SJSA1 (cell line): ENCODE results near the gene UMAD1. TPM values are rescaled to one million over a fixed set of nuclear protein-coding genes. Genes with fewer than 3 reads are reported as not detected.

Experiments used
- DNase-seq, 2 experiments: peaks; one replicate each; pipeline ENCODE4 v3.0.0-alpha.2; 2015 to 2020; ENCODE audit warnings: low spot score in 2 of 2, low read depth in 1 of 2
- H3K27ac ChIP-seq: fragments of 250-450 bp; sonication (Bioruptor Pico); 2 replicates; pipeline ENCODE4 v1.5.1; 2020; ENCODE audit warnings: mild to moderate bottlenecking, moderate library complexity
- H3K27me3 ChIP-seq: fragments of 250-450 bp; sonication (Bioruptor Pico); replicated peaks from 2 replicates; pipeline ENCODE4 v1.5.1; 2020; ENCODE audit warnings: mild to moderate bottlenecking, moderate library complexity
- H3K36me3 ChIP-seq: fragments of 250-450 bp; sonication (Bioruptor Pico); 2 replicates; pipeline ENCODE4 v1.5.1; 2020; ENCODE audit warnings: mild to moderate bottlenecking
- H3K4me1 ChIP-seq: fragments of 250-450 bp; sonication (Bioruptor Pico); replicated peaks from 2 replicates; pipeline ENCODE4 v1.6.1; 2021; ENCODE audit warnings: mild to moderate bottlenecking
- H3K4me3 ChIP-seq: fragments of 250-450 bp; sonication (Bioruptor Pico); 2 replicates; pipeline ENCODE4 v1.5.1; 2020; ENCODE audit warnings: mild to moderate bottlenecking
- H3K9me3 ChIP-seq: fragments of 250-450 bp; sonication (Bioruptor Pico); replicated peaks from 2 replicates; pipeline ENCODE4 v1.5.1; 2020; ENCODE audit warnings: mild to moderate bottlenecking
- total RNA-seq: library from RNA; depleted of rRNA; stranded (reverse); fragments of >200 nt; shearing (Covaris generic); gene quantifications from 2 replicates; pipeline ENCODE4 v1.2.3, GENCODE V29; 2014

Gene UMAD1
- total RNA-seq, 1 experiment from 2014 or later: 19.3 TPM

- Histone ChIP-seq H3K36me3 (no peaks in the 10 kb centered on the region), H3K27ac (no peak overlapping the region), H3K4me1 (no peaks in the 10 kb centered on the region; the same call in 1 of the 2 replicates), H3K27me3 (no peaks in the 10 kb centered on the region), H3K9me3 (no peaks in the 10 kb centered on the region), H3K4me3 (no peak overlapping the region)
- DNase-seq: no peak
These were observed 96.1 kb downstream of the UMAD1 start for GRCh38 chr7:7736671-7737070.

DNA sequence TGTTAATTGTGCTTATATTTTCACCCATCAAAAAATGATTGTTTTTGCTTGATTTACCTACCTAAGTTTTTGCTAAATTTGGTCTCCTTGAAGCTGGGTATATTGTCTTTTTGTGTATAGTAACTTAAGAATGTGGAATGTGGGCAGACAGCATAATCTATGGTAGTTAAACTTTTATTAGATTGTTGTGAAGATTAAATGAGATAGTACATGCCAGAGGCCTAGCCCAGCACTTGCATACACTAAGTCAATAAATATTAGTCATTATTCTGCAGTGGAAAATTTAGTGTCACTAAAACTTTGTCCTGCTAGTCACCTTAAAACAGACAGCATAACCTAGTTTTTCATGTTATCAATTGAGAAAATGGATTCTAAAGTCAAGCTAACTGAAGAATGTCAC lies 97.1 kb downstream of the UMAD1 start:
- no peak overlapping the region for H3K27ac ChIP-seq
- H3K4me3 ChIP-seq: no peak overlapping the region
- H3K36me3 ChIP-seq: no peaks in the 10 kb centered on the region
- no peaks in the 10 kb centered on the region for H3K27me3 ChIP-seq
- no peaks in the 10 kb centered on the region; the same call in 1 of the 2 replicates for H3K4me1 ChIP-seq
- H3K9me3 ChIP-seq: no peaks in the 10 kb centered on the region
- no peak for DNase-seq

GRCh38 chr7:7738177-7738576 lies 97.6 kb downstream of the UMAD1 start:
- Histone ChIP-seq H3K4me1 (no peaks in the 10 kb centered on the region; the same call in 1 of the 2 replicates), H3K4me3 (no peak overlapping the region), H3K27me3 (no peaks in the 10 kb centered on the region), H3K36me3 (no peaks in the 10 kb centered on the region), H3K27ac (no peak overlapping the region), H3K9me3 (no peaks in the 10 kb centered on the region)
- DNase-seq: no peak

DNA sequence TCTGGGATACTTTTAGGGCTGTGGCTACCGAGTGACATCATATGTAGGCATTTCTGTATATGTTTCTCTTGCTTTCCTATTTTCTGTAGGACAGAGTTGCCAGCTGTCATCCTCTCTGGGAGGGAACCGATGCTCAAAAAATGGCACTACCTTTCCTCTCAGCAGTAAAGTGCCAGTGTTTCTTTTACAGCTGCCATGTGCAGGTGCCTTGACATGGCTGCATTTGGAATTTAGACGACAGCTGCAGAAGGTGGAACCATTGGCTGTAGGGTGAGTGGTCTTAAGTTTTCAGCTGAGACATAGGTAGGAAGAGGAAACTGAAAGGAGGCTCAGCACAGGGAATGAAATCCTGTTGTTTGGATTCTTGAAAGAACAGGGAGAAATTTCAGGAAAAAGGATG lies 98.1 kb downstream of the UMAD1 start:
- no peak for DNase-seq
- no peak overlapping the region for H3K27ac ChIP-seq
- H3K4me1 ChIP-seq: no peaks in the 10 kb centered on the region
- no peaks in the 10 kb centered on the region for H3K36me3 ChIP-seq
- H3K9me3 ChIP-seq: no peaks in the 10 kb centered on the region
- no peak overlapping the region for H3K4me3 ChIP-seq
- H3K27me3 ChIP-seq: no peaks in the 10 kb centered on the region

DNA sequence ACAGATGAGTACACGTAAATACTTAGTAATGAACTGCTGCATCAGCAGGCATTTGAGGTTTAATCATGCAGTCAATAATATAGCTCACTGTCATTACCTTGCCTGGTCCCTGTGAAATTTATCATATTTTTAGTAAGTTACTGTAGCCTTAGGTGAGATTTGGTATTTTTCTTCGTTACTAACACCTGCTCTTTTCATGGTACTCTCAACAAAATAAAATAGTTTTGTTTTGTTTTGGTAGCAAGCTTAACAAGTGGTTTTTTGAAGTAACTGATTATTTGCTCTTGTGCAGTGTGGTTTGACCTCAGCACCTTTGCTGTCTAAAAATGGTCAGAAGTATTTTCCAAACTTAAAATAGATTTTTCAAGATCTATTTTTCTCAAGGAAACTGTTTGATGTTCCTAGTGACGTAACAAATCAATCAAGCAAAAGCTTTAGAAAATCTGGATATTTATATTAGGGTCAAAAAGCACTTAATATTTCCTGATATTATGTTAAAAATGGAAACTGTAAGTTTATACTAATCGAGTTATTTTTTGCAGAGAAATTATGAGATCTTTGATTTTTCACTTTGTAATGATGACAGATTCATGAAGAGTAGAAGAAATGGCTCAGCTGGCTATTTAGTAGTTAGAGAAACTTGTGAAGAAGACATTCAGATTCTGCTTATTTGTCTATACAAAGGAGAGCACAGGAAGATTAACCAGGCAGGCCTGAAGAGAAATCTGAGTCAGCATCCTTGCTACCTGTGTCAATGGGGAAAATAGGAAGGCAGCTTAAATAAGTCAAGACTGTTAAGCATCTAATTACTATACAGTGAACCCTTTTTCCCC lies 98.9 kb downstream of the UMAD1 start:
- Histone ChIP-seq H3K4me1 (no peaks in the 10 kb centered on the region), H3K27me3 (no peaks in the 10 kb centered on the region), H3K27ac (no peak overlapping the region)

DNA sequence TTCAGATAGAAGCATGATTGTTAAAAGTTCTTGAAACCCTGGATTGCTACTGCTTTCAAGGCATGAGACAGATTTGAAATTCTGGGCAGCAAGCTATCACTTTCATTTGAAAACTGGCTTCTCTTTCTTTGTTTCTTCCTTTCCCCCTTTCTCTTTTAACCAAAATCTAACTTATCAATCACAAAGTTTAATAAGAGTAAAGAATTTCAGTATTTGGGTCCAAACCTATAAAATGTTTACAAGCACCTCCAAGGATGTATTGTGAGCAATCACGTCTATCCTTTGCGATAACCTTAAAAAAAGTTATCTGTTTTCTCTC lies 99.4 kb downstream of the UMAD1 start:
- H3K9me3 ChIP-seq: no peaks in the 10 kb centered on the region
- no peaks in the 10 kb centered on the region for H3K4me1 ChIP-seq

More for the DNA sequence above, 98.9 kb downstream of the UMAD1 start:
- no peaks in the 10 kb centered on the region for H3K36me3 ChIP-seq
- H3K4me3 ChIP-seq: no peak overlapping the region
- no peak for DNase-seq
- no peaks in the 10 kb centered on the region for H3K9me3 ChIP-seq

GRCh38 chr7:7742223-7742622 lies 101.7 kb downstream of the UMAD1 start:
- H3K27ac ChIP-seq: no peak overlapping the region
- no peaks in the 10 kb centered on the region for H3K4me1 ChIP-seq
- no peaks in the 10 kb centered on the region for H3K9me3 ChIP-seq
- H3K36me3 ChIP-seq: no peaks in the 10 kb centered on the region
- no peak overlapping the region for H3K4me3 ChIP-seq
- no peak for DNase-seq
- no peaks in the 10 kb centered on the region for H3K27me3 ChIP-seq

More for the DNA sequence above, 99.4 kb downstream of the UMAD1 start:
- no peak overlapping the region for H3K4me3 ChIP-seq
- H3K27me3 ChIP-seq: no peaks in the 10 kb centered on the region
- H3K27ac ChIP-seq: no peak overlapping the region
- no peak for DNase-seq
- no peaks in the 10 kb centered on the region for H3K36me3 ChIP-seq

GRCh38 chr7:7745258-7745657 lies 104.7 kb downstream of the UMAD1 start:
- H3K27ac ChIP-seq: no peak overlapping the region
- no peak for DNase-seq
- no peaks in the 10 kb centered on the region for H3K4me1 ChIP-seq
- H3K36me3 ChIP-seq: no peaks in the 10 kb centered on the region
- H3K4me3 ChIP-seq: no peak overlapping the region
- H3K9me3 ChIP-seq: no peaks in the 10 kb centered on the region
- H3K27me3 ChIP-seq: no peaks in the 10 kb centered on the region

- Histone ChIP-seq H3K4me3 (no peak overlapping the region), H3K4me1 (no peaks in the 10 kb centered on the region), H3K27me3 (no peaks in the 10 kb centered on the region), H3K27ac (no peak overlapping the region), H3K36me3 (no peaks in the 10 kb centered on the region), H3K9me3 (no peaks in the 10 kb centered on the region)
- no peak for DNase-seq
These were observed 105.4 kb downstream of the UMAD1 start for GRCh38 chr7:7745966-7746365.

DNA sequence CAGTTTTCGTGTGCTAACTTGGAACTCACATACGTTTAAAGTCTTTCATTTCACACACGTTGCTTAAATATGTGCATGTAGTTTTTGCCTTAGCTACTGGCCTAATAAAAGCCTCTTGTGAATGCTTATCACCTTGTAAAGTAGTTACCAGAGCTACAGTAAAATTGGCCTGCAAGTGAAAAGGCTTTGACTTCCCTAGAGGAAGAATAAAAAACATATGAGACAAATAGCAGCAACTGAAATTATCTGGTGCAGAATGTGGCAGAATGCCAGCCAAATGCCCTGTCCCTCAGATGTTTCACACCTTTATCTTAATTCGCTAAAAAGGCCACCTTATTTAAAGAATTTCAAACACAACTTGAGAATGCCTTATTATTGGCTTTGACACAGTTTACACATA lies 105.9 kb downstream of the UMAD1 start:
- H3K9me3 ChIP-seq: no peaks in the 10 kb centered on the region
- H3K27ac ChIP-seq: no peak overlapping the region
- no peak overlapping the region for H3K4me3 ChIP-seq
- H3K27me3 ChIP-seq: no peaks in the 10 kb centered on the region
- no peak for DNase-seq
- H3K36me3 ChIP-seq: no peaks in the 10 kb centered on the region
- H3K4me1 ChIP-seq: no peaks in the 10 kb centered on the region

GRCh38 chr7:7750571-7751242 lies 110.2 kb downstream of the UMAD1 start:
- Histone ChIP-seq H3K27me3 (no peaks in the 10 kb centered on the region), H3K27ac (no peak overlapping the region), H3K36me3 (no peaks in the 10 kb centered on the region), H3K4me3 (no peak overlapping the region), H3K9me3 (no peaks in the 10 kb centered on the region), H3K4me1 (no peaks in the 10 kb centered on the region)
- no peak for DNase-seq

DNA sequence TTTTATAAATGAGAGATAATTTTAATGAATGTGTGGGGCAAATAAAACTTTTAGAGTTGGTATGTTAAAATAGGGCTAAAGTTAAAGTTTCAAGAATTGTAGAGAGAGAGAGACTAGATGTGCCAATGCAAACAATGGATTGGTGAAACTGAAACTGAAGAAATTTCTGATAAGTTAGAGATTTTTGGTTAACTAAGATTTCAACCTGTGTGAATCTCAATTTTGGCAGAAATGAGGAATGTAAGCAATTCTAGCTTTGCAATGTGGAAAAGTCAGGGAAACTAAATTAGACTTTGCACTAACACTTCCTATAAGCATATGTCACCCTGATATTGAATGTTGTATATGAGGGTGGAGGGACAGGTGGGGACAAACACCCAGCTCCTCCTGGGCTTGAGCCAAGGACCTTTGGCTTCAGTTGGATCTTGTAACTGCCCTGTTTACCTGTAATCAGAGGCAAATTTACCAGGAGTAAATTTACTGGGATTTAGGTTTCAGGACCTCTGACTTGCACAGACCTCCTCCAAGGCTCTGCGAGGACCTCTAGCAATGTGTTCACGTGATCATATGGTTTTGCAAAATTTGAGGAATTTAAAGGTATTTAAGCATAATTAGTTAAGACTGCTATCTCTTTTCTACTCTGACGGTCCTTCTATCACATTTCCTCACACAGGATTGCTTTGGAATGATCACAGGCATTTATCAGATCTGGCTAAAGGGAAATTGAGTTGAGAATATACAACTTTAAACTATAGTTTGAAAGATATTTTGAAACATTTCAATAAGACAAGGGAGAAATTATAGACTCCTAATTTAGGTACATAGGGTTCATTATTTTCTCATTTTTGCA lies 110.9 kb downstream of the UMAD1 start:
- no peak overlapping the region for H3K27ac ChIP-seq
- no peaks in the 10 kb centered on the region for H3K9me3 ChIP-seq
- H3K4me3 ChIP-seq: no peak overlapping the region
- H3K4me1 ChIP-seq: no peaks in the 10 kb centered on the region
- no peaks in the 10 kb centered on the region for H3K27me3 ChIP-seq
- DNase-seq: no peak
- H3K36me3 ChIP-seq: no peaks in the 10 kb centered on the region

- no peak for DNase-seq
These were observed 116.0 kb downstream of the UMAD1 start for GRCh38 chr7:7756577-7756976.

GRCh38 chr7:7757576-7757975 lies 117.0 kb downstream of the UMAD1 start:
- no peak for DNase-seq
- Histone ChIP-seq H3K4me1 (peaks cover 7% of the 10 kb centered on the region), H3K27ac (no peak overlapping the region), H3K4me3 (no peak overlapping the region), H3K36me3 (no peaks in the 10 kb centered on the region), H3K27me3 (no peaks in the 10 kb centered on the region), H3K9me3 (no peaks in the 10 kb centered on the region)

More at GRCh38 chr7:7756577-7756976, 116.0 kb downstream of the UMAD1 start:
- H3K27ac ChIP-seq: no peak overlapping the region
- no peaks in the 10 kb centered on the region for H3K36me3 ChIP-seq
- peaks cover under 1% of the 10 kb centered on the region; the same call in 1 of the 2 replicates for H3K4me1 ChIP-seq
- H3K9me3 ChIP-seq: no peaks in the 10 kb centered on the region
- H3K4me3 ChIP-seq: no peak overlapping the region
- no peaks in the 10 kb centered on the region for H3K27me3 ChIP-seq
